ENCODE results near the gene SLC34A3. TPM values are rescaled to one million over a fixed set of nuclear protein-coding genes. Genes with fewer than 3 reads are reported as not detected.

Gene SLC34A3
- total RNA-seq: not detected in 2 replicates

DNA sequence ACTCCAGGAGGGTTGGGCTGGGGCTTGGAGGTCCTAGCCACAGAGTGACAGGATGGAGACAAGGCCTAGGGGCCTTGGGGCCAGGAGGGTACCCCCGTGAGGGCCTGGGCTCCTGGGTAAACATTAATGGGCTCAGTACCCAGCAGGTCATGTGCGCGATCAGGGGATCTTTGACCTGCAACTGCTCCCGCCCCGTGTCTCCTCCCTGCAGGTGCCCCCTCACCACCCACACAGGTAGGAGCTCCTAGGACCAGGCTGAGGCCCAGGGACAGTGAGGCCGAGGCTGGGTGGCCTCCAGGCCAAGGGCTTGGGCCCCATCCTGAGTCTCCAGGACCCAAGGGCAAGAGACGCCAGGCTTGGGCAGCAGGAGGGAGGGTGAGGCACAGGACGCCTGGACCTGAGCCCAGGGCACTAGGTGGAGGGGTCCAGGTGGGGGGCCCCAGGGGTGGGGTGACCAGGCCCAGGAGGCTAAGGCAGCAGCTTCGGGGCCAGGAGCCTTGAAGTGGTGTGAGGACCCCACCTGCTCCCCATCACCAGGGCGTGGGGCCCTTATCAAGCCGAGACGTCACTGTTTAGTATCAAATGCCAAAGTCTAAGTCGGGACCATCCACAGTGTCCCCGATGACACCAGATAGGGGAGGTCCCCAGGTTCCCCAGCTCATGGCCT, at the start of gene SLC34A3:
TSS of gene SLC34A3 (plus strand) at position 197 of the 667 bp plus-strand sequence. CDS start 802 bp downstream, outside the sequence.
- no peak for DNase-seq (ENCODE audit: low read depth, low spot score)

GRCh38 chr9:137181680-137182079, 49.0 kb upstream of the SLC34A3 start:
- no peak for DNase-seq (ENCODE audit: low read depth, low spot score)

DNA sequence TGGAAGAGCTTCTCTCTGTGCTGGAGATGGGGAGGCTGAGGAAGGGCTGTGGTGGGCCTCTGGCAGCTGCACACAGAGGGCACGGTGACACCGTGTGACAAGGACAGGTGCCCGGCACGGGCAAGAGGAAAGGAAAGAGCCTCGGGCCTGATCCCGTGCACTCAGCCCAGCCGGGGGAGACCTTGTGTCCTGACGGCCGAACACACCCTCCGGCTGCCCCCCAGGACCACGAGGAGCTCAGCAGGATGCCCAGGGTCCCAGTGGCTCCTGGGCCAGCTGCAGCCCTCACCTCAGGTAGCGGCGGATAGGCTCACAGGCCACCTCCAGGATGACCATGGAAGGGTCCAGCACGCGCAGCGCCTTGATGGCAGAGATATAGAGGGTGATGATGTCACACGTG, 47.9 kb upstream of the SLC34A3 start:
- DNase-seq (ENCODE audit: low read depth, low spot score): no peak

- no peak for DNase-seq (ENCODE audit: low read depth, low spot score)
Measured at GRCh38 chr9:137183980-137184595, 46.6 kb upstream of the SLC34A3 start.

DNA sequence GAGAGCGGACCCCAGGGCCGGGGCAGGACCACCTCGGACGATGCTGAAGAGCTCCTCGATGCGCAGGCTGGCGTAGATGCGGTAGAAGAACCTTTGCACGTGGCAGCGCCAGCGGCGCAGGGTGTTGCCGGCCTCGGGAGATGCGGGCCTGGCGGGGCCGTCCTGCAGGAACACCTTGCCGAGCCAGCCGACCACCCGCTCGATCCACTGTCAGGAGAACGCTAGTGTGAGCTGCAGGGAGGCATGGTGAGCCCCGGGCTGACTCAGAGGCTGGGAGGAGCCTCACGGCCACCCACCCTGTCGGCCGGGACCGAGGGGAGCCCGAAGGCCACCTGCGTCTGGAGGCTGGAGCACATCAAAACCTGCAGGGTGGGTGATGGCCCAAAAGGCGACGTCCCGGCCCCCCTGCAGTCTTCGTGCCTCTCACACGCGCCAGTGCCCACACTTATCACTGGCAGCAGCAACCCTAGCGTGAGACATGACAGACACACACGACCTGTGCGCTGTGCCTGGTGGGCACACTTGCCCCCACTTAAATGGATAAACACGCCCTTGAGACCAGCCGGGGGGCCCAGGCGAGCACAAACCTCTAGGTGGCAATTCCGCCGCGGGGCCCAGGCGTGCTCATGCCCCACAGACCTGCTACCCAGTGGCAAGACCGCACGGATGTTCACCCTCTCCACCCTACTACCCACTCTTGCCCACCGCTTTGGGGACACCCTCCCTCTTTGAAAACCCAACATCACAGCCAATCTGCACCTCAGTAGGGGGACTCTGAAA, 45.6 kb upstream of the SLC34A3 start:
- DNase-seq (ENCODE audit: low read depth, low spot score): no peak

DNA sequence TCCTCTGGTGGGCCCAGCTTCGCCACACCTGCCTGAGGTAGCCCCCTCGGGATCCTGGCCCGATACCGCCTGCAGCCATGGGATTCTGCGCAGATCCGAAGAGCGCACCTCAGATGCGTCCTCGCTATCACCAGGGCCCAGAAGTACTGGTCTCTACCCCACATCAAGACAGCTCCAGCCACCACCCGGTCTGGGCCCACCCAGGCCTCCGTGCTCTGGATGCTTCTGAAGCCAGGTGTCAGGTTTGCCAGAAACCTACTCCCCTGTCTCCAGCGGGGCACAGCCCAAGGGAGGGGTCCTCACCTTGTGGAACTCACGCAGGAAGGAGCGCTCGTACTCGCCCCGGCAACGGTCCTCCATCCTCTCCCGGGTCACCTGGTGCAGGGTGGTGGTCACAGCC, 44.8 kb upstream of the SLC34A3 start:
- no peak for DNase-seq (ENCODE audit: low read depth, low spot score)

DNA sequence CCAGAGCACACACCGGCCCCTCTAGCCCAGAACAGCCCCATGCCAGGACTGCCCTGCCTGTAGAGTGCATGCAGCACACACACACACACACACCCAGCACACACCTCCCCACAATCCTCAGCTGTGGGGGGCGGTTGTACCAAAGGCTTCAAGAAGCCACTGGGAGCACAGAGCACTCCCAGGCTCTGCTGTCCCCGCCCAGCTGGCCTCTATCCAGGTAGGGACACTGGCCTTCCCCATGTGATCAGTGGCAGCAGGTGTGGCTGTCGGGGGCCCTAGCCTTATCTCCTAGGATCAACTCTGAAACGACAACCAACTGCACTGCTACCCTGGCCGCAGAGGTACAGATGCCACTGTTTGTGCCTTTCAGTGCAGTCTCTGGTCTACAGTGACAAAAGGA, 44.3 kb upstream of the SLC34A3 start:
- DNase-seq (ENCODE audit: low read depth, low spot score): no peak

- no peak for DNase-seq (ENCODE audit: low read depth, low spot score)
Measured at GRCh38 chr9:137187386-137187785, 43.3 kb upstream of the SLC34A3 start.

DNA sequence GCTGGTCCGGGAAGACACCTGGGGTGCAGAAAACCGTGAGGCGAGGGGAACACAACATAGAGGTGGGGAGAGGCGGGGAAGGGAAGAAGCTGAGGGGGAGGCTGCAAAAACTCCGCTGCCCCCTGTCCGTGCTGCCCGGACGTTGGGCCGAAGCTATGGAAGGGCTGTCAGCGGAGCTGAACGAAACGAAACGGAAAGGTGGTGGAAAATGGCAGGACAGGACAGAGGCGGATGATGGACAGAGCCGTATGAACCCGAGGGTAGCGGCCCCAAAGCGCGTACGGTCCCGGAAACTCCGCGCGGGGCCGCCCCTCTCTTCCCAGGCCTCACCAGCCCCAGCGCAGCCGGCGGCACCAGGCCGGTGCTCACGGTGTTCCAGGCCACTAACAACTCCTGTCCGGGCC, 42.6 kb upstream of the SLC34A3 start:
- DNase-seq (ENCODE audit: low read depth, low spot score): no peak

- DNase-seq (ENCODE audit: low read depth, low spot score): peak; percentile 64
Measured at GRCh38 chr9:137188490-137189296, 42.0 kb upstream of the SLC34A3 start, which contains the start of the genes ANAPC2 and SSNA1. TSS of gene ANAPC2 (minus strand) at chr9:137188560. CDS start at chr9:137188532, 28 bp downstream. TSS of gene SSNA1 (plus strand) at chr9:137188676. CDS start at chr9:137188727, 51 bp downstream.

- DNase-seq (ENCODE audit: low read depth, low spot score): no peak
Measured at GRCh38 chr9:137189297-137190295, 41.1 kb upstream of the SLC34A3 start.

DNA sequence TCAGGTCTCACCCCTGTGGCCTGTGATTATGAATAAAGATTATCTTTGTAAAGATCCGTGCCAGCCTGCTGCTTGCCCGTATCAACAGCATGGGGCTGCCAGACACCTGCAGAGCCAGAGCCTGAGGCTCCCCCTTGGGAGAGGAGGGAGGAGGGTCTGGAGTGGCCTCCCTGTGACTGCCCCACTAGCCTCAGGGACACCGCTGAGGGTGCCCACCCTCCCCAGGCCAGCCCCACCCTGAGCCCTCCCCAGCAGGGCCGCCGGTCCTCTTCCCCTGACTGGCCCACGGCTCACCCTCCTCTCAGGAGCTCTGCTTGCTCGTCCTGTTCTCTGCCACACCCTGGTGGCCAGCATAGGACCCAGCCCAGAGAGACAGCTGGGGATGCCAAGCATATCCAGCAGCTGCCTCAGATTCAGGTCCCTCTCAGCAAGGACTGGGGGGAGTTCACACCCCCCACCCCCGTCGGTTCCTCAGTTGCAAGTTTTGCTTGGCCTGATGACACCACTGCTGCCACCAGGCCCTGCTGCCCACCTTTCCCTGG, 40.3 kb upstream of the SLC34A3 start:
- DNase-seq (ENCODE audit: low read depth, low spot score): no peak

GRCh38 chr9:137191245-137191644, 39.5 kb upstream of the SLC34A3 start:
- DNase-seq (ENCODE audit: low read depth, low spot score): no peak

DNA sequence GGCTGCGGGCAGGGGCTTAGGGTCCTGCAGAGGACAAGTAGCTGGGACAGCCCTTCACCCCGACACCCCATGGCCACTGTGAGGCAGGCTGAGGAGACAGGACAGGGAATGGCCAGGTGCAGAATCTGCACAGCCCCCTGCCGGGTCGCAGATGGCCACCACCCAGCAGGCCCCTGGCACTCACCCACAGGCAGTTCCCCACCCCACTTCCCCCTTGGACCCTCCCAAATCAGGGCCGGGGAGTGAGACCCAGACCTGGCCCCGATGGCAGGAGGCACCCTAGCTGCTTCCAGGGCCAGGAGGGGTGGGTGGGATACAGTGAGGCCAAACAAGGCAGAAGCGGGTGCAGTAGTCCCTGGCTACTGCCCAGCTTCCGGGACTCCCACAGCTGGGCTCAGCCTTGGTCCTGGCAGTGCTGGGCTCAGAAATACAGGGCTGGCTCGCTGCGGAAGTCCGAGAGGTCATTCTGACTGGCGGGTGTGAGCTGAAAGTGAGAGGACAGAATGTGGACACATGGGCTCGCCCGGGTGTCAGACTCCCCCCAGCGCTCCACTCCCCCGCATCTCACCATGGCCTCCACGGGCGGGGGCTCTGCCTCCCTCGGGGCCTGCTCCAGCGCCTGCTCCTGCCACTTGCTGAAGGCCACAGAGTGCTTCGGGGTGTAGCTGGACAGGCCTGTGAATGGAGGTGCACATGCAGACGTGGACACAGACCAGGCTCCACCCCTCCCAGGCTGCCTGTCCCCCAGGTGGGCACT, 38.8 kb upstream of the SLC34A3 start:
- no peak for DNase-seq (ENCODE audit: low read depth, low spot score)

- DNase-seq (ENCODE audit: low read depth, low spot score): no peak
Measured at GRCh38 chr9:137192448-137192780, 38.3 kb upstream of the SLC34A3 start.

DNA sequence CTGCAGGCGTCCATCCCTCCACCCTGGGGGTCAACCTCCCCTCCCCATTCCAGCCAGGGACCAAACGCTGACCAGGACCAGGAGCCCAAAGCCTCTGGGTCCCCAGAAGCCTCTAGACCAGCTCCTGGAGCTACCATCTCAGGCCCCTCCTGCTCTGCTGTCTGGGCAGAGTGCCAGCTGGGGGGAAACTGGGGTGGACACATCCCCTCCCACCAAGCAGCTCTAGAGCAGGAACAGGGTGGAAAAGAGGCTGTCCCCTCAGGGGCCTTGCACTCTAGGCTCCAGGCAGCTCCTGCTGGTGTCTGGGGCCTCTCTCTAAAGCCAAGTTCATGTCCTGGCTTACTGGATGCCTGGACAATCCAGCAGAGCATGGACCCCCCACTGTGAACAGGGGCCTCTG, 37.8 kb upstream of the SLC34A3 start:
- DNase-seq (ENCODE audit: low read depth, low spot score): no peak

DNA sequence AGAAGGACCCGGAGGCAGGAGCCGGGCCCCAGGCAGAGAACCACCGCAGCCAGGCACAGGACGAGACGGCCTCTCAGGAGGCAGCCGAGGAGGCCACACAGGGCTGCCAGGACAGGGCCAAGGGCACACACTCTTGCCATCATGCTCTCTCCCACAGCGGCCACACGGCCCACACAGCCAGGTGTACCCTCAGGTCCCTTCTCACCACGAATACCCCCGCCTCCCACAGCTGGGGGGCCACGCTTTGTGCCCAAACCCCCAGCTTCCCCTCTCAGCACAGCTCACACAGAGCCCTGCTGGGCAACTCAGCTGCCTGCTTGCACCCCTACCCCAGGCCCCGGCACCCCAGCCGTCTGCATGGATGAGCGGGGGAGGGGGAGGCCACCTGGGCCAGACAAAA, 36.9 kb upstream of the SLC34A3 start:
- DNase-seq (ENCODE audit: low read depth, low spot score): no peak

GRCh38 chr9:137194388-137194787, 36.3 kb upstream of the SLC34A3 start:
- no peak for DNase-seq (ENCODE audit: low read depth, low spot score)

DNA sequence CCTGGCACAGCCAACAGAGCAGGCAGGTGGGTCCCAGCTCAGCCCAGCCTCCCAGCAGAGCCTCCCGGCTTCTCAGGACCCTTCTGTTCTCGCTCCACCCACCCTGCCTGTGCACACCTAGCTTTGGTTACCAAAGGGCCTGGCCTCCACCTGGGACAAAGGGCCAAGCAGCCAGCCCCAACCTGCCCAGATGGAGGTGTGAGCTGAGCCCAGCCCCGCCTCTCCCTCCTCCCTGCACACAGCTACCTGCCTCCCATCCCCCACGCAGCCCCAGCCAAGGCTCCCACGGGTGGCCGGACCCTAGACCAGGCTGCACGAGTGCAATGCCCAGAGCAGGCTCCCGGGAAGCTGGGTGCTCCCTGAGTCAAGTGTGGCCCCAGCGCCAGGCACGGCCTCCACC, 35.8 kb upstream of the SLC34A3 start:
- DNase-seq (ENCODE audit: low read depth, low spot score): no peak

Data from pulmonary artery endothelial cell (primary cell).